Fibroblast of skin of abdomen (primary cell): ENCODE measurements around the gene TREM1.

Experiments used
- DNase-seq: peaks from one replicate; pipeline ENCODE4 v3.0.0-alpha.2; 2013

TREM1 gene

DNA sequence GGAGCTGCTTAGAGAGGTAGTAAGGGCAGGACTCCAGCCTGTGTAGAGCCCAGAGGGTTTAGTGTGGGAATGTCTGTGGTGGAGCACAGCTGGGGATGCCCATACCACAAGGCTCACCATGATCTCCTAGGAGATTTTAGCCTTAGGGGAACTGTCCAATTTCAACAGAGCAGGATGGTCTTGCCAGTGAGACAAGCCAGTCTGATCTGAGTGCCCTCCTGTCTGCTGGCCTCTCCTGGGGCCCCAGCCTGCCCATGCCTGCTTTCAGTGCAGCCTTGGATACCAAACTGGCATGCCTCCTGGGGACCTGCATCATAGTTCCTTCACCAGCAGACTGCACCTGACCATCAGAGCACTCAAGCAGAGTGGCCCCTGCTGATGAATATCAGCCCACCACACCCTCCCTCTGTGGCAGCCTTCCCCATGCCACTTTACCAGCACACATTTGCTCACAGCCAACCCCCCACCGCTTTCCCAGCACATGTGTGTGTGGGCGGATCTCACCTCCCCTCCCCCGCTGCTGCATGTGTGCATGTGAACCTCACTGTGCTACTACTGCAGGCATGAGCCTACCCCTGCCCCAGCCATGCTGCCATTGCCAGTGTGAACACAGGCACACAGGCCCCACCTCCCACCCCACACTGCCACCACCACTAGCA lies 7.9 kb upstream of the TREM1 start:
- DNase-seq: no peak

DNA sequence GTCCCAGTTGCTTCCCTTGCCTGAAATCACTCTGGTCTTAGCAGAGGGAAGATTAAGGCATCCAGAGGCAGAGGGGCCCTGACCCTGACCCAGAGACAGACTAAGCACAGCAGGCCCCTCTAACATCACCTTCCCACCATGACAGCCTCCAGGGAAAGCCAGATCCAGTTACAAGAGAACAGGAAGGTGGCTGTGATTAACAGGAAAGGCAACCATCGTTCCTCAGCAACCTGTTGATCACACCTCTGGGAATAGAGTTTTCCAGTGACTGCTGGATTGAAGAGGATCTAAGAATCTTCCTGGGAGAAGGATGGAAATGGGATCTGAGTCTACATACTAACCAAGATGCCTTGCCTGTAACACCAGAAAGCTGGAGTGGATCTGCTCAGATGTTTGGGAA lies 5.2 kb upstream of the TREM1 start:
- DNase-seq: no peak

DNA sequence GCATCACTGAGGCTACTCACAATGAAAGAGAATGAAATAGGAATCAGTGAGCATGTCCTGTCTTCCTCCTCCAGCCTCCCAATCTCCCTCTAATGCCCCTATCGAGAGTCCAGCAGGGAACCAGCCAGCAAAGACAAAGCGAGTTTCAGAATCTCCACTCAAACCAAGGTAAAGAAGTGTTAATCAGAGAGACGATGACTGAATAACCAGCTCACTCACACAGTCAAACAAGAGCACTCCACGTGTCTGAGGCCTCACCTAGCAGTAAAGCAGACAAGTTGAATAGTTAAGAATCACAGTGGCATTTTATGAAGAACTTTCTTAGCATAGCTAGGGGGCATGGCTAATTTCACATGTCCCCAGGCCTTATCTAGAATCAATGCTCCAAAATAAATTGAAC lies 3.3 kb upstream of the TREM1 start:
- DNase-seq: no peak

DNA sequence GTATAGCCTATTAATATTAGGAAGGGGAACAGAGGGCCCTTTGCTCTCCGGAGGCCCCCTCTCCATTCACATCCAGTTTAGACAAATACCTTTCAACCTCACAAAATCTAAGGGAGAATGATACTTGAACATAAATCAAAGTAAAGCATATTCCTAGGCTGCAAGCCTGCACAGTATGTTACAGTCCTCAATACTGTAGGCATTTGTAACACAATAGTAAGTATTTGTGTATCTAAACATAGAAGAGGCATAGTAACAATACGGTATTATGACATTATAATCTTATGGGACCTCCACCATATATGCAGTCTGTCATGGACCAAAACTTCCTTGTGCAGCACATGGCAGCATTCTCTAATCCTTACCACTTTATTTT lies 2.3 kb upstream of the TREM1 start:
- DNase-seq: no peak

DNA sequence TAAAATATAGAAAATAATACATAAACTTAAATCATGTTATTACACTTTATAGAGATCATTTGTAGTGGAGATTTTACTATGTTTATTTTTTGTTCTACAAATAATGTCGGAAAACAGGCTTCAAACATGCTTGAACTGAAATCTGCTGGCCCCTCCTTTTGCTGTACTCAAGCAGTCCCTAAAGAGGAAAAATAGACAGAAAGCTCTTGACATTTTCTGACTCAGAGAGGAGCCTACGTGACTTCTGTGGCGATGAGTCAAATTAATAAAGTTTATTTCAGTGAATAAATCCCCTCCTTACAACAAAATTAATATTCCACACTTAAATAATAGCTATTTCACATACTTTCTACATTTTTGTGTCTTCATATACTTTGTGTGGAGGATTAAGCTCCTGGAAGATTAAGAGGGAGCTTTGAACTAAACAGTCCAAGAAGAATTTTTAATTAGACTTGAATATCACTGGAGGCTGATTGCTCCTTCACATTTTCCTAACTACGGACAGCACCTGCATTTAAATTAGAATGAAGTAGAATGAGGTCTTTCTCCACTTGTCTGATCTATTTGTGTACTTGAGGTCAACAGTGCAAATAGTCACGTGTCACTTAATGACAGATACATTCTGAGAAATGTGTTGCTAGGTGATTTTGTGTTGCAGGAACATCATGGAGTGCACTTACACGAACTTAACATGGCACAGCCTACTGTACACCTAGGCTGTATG lies 1.7 kb upstream of the TREM1 start:
- DNase-seq: no peak

DNA sequence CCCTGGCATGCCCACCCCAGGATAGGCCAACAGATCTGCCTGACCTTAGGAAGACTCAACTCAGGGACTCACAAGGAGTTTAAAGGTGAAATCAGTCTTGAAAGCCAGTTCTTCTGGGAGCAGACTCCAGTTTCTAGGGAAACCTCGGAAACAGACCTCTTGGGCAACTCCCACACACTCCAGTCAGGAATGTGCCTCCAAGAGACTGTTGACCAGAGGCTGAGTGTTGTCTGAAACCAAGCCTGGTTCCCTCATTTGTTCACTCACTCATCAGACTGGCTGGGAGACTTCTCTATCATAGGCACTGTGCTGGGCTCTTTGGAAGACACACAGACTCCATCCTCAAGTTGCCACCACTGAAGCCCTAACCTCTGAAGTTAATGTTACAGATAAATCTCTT lies 1.8 kb downstream of the TREM1 start:
- DNase-seq: no peak

DNA sequence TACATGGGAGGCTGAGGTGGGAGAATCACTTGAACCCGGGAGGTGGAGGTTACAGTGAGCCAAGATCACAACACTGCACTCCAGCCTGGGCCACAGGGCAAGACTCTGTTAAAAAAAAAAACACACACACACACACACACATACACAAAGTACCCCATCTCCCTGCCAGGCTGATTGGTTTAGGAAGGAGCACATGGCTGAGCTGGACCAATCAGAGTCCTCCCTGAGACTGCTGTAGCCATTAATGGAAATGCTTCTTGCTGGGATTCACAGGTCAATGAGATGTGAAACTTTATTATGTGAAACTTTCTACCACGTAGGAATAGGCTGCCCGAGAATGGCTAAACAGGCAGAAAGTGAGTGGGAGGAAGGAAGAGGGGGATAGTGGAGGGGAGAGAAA lies 2.9 kb downstream of the TREM1 start:
- no peak for DNase-seq

DNA sequence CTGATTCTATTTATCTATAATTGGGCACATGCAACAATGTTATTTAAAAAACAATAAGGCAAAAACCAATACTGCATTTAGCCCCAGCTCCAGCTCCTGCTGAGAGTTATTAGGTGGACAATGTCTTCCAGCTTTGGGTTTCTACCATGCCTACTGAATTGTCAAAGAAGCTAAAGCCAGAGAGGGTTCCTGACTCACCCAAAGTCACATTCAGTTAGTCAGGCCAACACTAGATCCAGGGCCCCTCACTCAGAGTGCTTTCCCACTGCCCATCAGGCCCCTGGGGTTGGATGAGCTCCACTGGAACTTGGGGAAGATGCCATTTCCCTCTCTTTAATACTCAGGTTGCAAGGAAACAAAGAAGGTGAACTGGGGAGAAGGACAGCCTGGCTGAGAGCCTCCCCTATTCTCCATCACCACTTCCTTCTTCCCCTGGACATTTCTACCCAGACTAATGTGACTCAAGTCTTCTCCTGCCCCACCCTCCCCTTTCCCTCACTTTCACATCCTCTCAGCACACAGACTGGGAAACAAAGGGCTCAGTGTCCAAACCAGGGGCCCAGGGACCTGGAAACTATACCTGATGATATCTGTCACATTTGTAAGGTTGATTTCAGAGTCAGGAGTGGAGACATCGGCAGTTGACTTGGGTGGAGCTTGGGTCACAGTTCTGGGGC lies 6.0 kb downstream of the TREM1 start:
- no peak for DNase-seq

DNA sequence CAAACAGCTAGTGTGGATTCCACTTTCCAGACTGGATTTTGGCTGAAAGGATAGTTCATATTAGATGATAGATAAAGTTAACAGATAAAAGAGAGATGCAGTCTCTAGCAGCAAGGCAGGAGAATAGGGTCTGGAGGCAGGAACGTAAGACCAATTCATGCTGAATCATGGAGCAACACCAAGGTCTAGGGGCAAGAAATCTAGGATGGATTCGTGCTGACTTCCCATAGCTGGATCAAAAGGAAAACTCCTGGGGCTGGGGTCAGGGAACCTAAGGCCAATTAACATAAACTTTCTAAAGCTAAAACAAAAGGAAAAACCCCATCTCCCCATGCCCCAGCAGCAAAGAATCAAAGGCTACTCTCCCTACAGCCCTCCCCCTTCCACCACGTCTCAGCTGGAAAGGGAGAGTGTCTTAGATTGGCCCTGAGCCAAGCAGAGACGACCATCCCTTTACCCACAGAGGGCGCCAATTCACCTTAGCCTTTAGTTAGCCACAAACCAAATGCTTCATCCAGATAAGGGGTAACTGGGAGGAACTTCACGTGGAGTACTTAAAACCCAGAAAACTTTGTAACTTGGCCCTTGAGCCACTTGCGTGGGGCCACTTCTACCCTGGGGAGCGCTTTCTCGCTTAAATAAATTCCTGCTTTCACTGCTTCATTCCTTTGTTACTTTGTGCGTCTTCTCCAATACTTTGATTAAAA lies 7.6 kb downstream of the TREM1 start:
- peak; percentile 37 for DNase-seq

DNA sequence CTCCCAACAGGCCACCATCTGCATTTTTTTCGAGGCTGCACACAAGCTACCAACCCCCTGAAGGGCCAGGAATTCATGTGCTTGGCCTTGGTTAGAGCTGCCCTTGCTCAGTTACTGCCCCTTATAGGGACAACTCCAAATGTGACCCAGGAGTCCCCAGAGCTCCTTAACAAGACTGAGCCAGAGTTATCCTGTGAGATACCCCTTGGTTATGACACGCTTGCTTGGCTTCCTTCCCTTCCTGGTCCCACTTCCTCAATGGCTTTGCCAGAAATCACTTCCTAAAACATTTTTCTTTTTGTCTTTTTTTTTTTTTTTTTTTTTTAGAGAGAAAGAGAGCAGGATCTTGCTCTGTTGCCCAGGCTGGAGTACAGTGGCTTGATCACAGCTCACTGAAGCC lies 8.9 kb downstream of the TREM1 start:
- DNase-seq: no peak

DNA sequence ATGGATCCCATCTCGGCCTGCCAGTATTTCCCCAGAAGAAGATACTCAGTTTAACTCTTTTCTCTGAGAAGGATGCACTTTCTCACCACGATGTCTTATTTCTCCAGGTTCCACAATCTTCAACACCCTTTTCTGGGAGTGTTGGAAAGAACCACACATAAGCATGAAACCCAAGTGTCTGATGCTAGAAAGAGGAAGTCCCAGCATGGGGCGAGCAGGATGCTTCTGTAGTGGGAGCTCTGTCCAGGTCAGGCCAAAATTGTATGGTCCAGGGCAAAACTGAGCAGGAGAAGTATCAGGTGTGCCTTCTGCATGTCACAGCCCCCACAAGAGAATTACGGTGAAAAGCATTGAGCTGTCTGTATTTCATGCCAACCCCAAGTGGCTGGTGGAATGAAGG lies 11.0 kb downstream of the TREM1 start:
- no peak for DNase-seq

DNA sequence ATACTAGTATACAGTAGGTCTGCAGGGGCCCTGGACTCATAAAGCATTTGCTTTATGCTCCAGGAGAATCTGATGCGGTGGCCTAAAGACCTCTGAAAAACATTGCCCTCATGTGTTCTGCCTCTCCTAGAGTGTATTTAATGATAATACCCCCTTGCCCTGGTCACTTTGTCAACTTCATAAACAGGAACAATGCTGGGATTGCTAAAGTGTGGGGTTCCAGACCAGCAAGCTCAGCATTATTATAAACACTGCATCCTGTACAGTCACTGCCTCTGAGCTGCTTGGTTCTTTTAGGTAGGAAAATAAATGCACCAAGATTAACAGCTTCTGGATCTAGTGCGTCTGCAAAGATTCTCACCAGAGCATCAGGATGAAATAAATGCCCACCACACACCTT lies 12.2 kb downstream of the TREM1 start:
- DNase-seq: no peak

DNA sequence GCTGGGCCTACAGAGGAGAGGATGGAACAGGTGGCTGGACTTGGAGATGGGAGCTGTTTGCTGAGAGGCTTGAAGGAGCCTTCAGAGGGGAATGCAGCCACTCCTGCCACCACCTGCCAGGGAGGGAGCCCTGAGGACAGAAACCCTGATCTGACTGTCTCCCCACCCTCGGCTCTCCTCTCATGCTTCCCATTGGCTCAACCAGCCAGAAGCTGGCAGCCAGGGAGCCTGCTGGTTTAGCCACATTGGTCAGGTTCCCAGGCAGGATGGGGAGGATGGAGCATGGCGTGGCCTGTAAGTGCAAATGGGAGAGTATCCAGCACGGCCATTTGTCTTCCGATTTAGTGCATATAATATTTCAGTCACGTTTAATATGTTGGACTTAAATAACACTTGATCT lies 12.8 kb downstream of the TREM1 start:
- DNase-seq: no peak

DNA sequence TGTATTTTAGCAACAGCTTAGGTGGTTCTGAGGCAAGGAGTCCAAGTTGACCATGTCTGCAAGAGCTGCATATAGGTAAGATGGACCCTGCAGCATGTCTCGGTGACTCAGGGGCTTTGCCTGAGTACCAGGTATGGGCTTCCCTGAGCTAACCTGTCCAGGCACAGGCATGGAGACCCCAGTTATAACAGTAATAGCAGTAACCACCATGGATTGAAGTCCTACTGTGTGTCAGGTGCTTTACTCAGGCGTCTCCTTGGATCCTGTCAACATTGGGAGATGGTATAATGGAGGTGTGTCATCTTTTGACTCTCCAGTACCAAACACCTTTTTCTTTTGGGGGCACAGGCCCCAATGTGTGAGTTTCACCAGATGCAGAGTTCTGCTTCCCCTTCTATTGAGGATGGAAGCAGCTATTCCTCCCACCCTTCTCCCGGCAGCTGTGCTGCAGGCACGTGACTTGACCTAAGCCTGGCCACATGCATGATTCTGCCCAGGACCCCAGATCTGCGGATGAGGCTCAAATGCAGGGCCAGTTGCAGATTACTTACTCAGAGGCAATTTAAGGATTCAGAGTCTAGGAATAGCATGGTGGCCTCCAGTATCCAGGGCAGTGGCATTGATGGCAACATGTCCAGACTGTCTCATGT lies 13.8 kb downstream of the TREM1 start:
- no peak for DNase-seq

DNA sequence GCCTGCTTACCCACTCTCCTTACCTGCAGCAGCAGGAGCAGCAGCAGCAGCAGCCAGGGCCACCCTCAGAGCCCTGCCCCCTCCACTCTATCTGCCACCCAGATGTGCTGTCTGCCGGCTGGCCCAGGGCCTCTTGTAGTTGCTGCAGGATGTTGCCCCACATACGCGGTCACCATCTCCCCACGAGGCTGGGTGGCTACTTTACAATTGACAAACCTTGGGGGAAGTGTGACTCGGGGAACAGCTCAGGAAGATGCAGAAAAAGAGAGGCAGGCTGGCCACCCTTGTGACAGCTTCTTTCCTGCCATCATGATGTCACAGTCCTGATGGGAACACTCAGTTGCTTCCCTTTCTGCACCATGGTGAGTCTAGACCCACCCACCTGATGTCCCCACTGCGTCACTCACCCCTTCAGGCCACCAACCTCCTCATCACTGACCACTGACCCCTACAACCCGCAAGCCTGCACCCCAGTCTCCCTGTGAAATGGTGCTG lies 14.5 kb downstream of the TREM1 start:
- no peak for DNase-seq

DNA sequence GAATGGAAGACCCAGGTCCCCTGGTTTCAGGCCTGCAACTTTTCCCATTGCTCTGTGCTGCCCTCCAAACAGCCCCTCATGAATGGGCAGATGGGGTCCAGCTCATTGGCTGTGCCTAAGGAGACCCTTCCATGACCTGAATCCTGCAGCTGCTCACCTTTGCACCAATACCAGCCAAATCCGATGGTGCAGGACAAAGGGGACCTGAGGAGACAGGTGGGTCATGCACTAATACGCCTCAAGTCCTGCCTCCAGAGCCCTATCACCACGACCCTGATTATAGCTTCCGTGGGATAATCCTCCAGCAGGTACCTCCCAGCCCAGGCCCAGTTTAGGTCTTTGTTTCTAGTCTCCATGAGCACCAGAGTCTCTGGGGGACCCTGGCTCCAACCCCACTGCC lies 16.8 kb downstream of the TREM1 start:
- DNase-seq: no peak

DNA sequence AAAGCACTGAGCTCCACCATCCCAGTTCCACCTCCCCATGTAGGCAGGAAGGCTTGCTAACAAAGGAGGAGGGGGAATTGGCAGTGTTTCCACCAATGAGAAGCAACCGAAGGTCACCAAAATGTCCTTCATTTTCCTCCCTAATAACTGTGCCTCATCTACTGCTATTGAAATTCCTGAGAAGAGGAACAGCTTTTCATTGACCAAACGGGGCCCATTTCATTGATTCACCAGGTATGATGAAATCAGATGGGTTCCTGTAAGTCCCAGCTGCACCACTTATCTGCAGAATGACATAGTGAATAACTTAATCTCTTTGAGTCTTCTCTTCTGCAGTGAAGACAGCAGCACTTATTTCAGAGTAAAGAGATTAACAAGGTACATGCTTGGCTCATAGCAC lies 17.3 kb downstream of the TREM1 start:
- no peak for DNase-seq

DNA sequence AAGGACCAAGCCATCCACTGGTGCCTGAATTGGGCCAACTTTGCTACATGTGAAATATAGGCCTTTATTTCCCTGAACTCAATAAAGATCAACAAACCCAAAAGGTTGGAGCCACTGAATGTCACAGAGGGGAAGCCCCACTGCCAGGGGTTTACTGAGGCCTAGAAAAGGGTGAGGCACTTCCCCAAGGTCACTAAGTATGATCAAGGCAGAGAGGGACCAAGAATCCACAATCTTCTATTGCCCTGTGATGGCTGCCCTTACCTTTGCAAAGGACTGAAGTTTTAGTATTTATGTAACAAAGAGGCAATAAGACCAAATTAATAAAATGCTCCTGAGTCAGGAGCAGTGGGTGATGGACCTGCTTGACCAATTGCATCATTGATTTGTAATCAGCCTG lies 18.0 kb downstream of the TREM1 start:
- no peak for DNase-seq

DNA sequence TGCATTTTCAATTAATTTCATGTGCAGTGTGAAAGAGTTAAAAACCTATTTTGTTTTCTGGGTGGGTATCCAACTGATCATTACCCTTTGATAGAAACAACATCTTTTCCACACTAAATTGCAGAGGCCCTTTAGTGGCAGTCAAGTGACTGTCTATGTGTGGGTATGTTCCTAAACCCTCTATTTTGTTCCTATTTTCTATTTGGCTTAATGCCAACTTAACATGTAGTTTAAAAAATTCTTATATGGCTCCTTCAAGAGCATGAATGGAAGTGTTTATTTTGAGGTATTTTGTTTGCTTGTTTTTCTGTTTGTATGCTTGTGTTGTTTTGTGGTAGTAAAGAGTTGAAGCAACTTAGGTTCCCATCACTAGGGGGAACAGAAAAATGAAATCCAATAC lies 19.9 kb downstream of the TREM1 start:
- no peak for DNase-seq

DNA sequence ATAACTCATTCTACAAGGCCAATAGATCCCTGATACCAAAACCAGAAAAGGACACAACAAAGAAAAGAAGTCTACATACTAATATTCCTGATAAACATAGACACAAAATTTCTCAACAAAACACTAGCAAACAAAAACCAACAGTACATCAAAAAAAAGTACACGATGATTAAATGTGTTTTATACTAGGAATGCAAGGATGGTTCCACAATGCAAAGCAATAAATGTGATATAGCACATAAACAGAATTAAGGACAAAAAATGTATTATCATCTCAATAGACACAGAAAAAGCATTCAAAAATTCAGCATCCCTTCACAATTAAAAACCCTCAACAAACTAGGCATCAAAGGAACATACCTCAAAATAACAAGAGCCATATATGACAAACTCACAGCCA lies 23.2 kb downstream of the TREM1 start:
- DNase-seq: no peak

DNA sequence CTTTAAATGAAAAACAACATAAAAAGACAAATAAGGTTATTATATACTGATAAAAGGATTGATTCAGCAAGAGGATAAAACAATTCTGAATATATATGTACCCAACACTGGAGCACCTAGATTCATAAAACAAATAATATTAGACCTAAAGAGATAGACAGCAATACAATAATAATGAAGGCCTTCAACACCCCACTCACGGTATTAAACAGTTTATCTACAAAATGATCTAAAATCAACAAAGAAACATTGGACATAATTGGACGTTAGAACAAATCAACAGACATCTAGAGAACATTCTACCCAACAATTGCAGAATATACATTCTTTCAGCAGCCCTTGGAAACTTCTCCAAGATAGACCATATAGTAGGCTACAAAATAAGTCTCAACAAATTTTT lies 24.1 kb downstream of the TREM1 start:
- DNase-seq: no peak

DNA sequence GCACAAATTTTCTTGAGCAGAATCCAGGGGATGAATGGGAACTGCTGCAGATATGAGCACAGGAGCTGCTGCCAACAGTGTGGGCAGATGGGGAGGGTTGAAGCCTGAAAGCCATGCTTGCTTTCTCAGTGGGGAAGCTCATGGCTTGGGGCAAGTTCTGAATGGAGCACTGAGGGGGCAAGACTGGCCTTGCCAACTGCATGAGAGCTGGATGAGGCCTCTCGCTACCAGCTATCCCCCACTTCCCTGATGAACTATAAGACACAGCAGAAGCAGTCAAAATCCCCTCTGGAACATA lies 28.3 kb downstream of the TREM1 start:
- no peak for DNase-seq
